H1 (cell line): ENCODE measurements around the gene BNIP5. TPM values are rescaled to one million over a fixed set of nuclear protein-coding genes. Genes with fewer than 3 reads are reported as not detected.
A peak's percentile ranks its signal among the peaks of the same experiment; 100 is the strongest.

ENCODE experiments used
- CTCF ChIA-PET: fragments of 300-600 bp; sonication (Branson Sonifier 250); formaldehyde crosslinking; loops from one replicate; lab custom pipeline; 2021; ENCODE audit not compliant: partially characterized antibody; lab: Charles Lee
- POLR2A ChIA-PET: fragments of 300-600 bp; sonication (Branson Sonifier 250); formaldehyde crosslinking; loops from one replicate; lab custom pipeline; 2021; ENCODE audit warnings: inconsistent platforms; ENCODE audit not compliant: partially characterized antibody; lab: Charles Lee
- DNase-seq, 2 experiments: peaks; one replicate each; pipeline versions ENCODE4 v3.0.0 to v3.0.0-alpha.2; 2010 to 2022; ENCODE audit warnings: low spot score in 2 of 2, low read depth in 1 of 2, mixed read lengths in 1 of 2
- FAIRE-seq: peaks from 2 replicates; lab custom pipeline; 2011; peaks lifted over from hg19 to GRCh38; lab: Jason Lieb, UNC
- H2AFZ ChIP-seq: 2 replicates; pipeline ENCODE4 v1.8.1; 2012; ENCODE audit warnings: low read length, inconsistent platforms
- H2AK5ac ChIP-seq: 2 replicates; pipeline ENCODE4 v1.6.1; 2013; ENCODE audit warnings: low read depth, low read length
- H2BK120ac ChIP-seq: replicated peaks from 2 replicates; pipeline ENCODE3; 2013; ENCODE audit warnings: low read depth, low read length, inconsistent platforms
- H2BK12ac ChIP-seq: 2 replicates; pipeline ENCODE4 v1.6.1; 2013; ENCODE audit warnings: low read depth, low read length
- H2BK15ac ChIP-seq: 2 replicates; pipeline ENCODE4 v1.6.1; 2013; ENCODE audit warnings: low read length
- H2BK20ac ChIP-seq: 2 replicates; pipeline ENCODE4 v1.6.1; 2013; ENCODE audit warnings: low read length
- H2BK5ac ChIP-seq: 2 replicates; pipeline ENCODE4 v1.6.1; 2013; ENCODE audit warnings: low read depth, low read length
- H3K14ac ChIP-seq: 2 replicates; pipeline ENCODE4 v1.6.1; 2013; ENCODE audit warnings: inconsistent platforms; ENCODE audit not compliant: insufficient read length
- H3K18ac ChIP-seq: 2 replicates; pipeline ENCODE4 v1.6.1; 2013; ENCODE audit warnings: low read length; ENCODE audit errors: extremely low read depth
- H3K23ac ChIP-seq: 2 replicates; pipeline ENCODE4 v1.6.1; 2013; ENCODE audit warnings: inconsistent platforms; ENCODE audit not compliant: insufficient read length
- H3K23me2 ChIP-seq: 2 replicates; pipeline ENCODE4 v1.6.1; 2013; ENCODE audit warnings: low read depth, low read length
- H3K27ac ChIP-seq: 2 replicates; pipeline ENCODE4 v1.6.1; 2011; ENCODE audit warnings: low read depth, low read length, inconsistent platforms
- H3K27me3 ChIP-seq, 4 experiments: replicated peaks in 1 of 4; 1 replicate in 1 of 4; 2 replicates in 3 of 4; pipeline versions ENCODE4 v1.6.1 to v1.8.1; 2011 to 2013; ENCODE audit warnings: low read length in 3 of 4, mild to moderate bottlenecking in 3 of 4, inconsistent platforms in 2 of 4, mixed read lengths in 2 of 4, moderate library complexity in 1 of 4; ENCODE audit not compliant: control insufficient read depth in 3 of 4, insufficient read depth in 3 of 4; ENCODE audit errors: extremely low read depth in 1 of 4
- H3K36me3 ChIP-seq, 4 experiments: 2 replicates each; pipeline versions ENCODE4 v1.6.1 to v1.8.1; 2011 to 2013; ENCODE audit warnings: mild to moderate bottlenecking in 4 of 4, low read length in 3 of 4, moderate library complexity in 2 of 4, control low read depth in 1 of 4, inconsistent platforms in 1 of 4; ENCODE audit not compliant: insufficient read depth in 4 of 4, control insufficient read depth in 2 of 4
- H3K4ac ChIP-seq: replicated peaks from 2 replicates; pipeline ENCODE3; 2013; ENCODE audit warnings: low read length, low read depth, mixed read lengths, inconsistent platforms; ENCODE audit not compliant: insufficient read length
- H3K4me1 ChIP-seq, 4 experiments: replicated peaks in 1 of 4; 1 replicate in 1 of 4; 2 replicates in 3 of 4; pipeline versions ENCODE4 v1.6.1 to v1.8.1; 2011 to 2013; ENCODE audit warnings: low read length in 3 of 4, inconsistent platforms in 2 of 4, mixed read lengths in 1 of 4; ENCODE audit not compliant: insufficient read depth in 4 of 4, control insufficient read depth in 3 of 4
- H3K4me2 ChIP-seq, 2 experiments: 2 replicates each; pipeline versions ENCODE4 v1.6.1 to v1.8.1; 2011 to 2013; ENCODE audit warnings: low read depth in 2 of 2, low read length in 2 of 2, control low read depth in 1 of 2, inconsistent platforms in 1 of 2, mild to moderate bottlenecking in 1 of 2; ENCODE audit not compliant: insufficient read depth in 1 of 2
- H3K4me3 ChIP-seq, 4 experiments: fragments of 200-600, 300-600 bp in 1 of 4; sonication (generic), shearing (Covaris generic), sonication (Bioruptor Twin) in 1 of 4; 2 replicates each; pipeline versions ENCODE4 v1.5.1 to v1.8.1; 2011 to 2016; ENCODE audit warnings: low read length in 4 of 4, low read depth in 3 of 4, control low read depth in 2 of 4, inconsistent platforms in 2 of 4, mild to moderate bottlenecking in 2 of 4, mixed read lengths in 1 of 4, moderate library complexity in 1 of 4; ENCODE audit not compliant: insufficient read depth in 2 of 4; ENCODE audit errors: extremely low read depth in 1 of 4
- H3K56ac ChIP-seq: replicated peaks from 2 replicates; pipeline ENCODE3; 2013; ENCODE audit warnings: low read depth, mild to moderate bottlenecking, mixed read lengths, low read length, inconsistent platforms; ENCODE audit not compliant: insufficient read length
- H3K79me1 ChIP-seq: 2 replicates; pipeline ENCODE4 v1.6.1; 2013; ENCODE audit warnings: low read depth, low read length, control low read depth
- H3K79me2 ChIP-seq, 2 experiments: 2 replicates each; pipeline versions ENCODE4 v1.6.1 to v1.8.1; 2012 to 2013; ENCODE audit warnings: low read length in 2 of 2, mild to moderate bottlenecking in 2 of 2, inconsistent platforms in 1 of 2; ENCODE audit not compliant: insufficient read depth in 2 of 2, control insufficient read depth in 1 of 2
- H3K9ac ChIP-seq, 4 experiments: replicated peaks in 1 of 4; 1 replicate in 1 of 4; 2 replicates in 3 of 4; pipeline versions ENCODE4 v1.6.1 to v1.8.1; 2011 to 2013; ENCODE audit warnings: low read depth in 3 of 4, low read length in 3 of 4, control low read depth in 2 of 4, mild to moderate bottlenecking in 2 of 4, moderate library complexity in 2 of 4, inconsistent platforms in 1 of 4; ENCODE audit errors: extremely low read depth in 1 of 4
- H3K9me3 ChIP-seq, 2 experiments: 2 replicates each; pipeline versions ENCODE4 v1.6.1 to v1.8.1; 2012 to 2013; ENCODE audit warnings: mild to moderate bottlenecking in 2 of 2, moderate library complexity in 2 of 2, control low read depth in 1 of 2, inconsistent platforms in 1 of 2, low read depth in 1 of 2, low read length in 1 of 2, mixed read lengths in 1 of 2; ENCODE audit not compliant: insufficient read depth in 2 of 2
- H4K20me1 ChIP-seq, 2 experiments: replicated peaks in 1 of 2; 2 replicates each; pipeline versions ENCODE3 to v1.8.1; 2011 to 2013; ENCODE audit warnings: inconsistent platforms in 2 of 2, low read length in 2 of 2, mild to moderate bottlenecking in 1 of 2; ENCODE audit not compliant: insufficient read depth in 2 of 2, control insufficient read depth in 1 of 2
- H4K5ac ChIP-seq: 2 replicates; pipeline ENCODE4 v1.6.1; 2013; ENCODE audit warnings: low read length, low read depth, mixed read lengths, inconsistent platforms; ENCODE audit not compliant: insufficient read length
- H4K8ac ChIP-seq: 2 replicates; pipeline ENCODE4 v1.8.0; 2013; ENCODE audit warnings: mild to moderate bottlenecking, moderate library complexity, low read length, inconsistent platforms; ENCODE audit not compliant: insufficient read depth; ENCODE audit errors: extremely low read depth
- H4K91ac ChIP-seq: replicated peaks from 2 replicates; pipeline ENCODE3; 2013; ENCODE audit warnings: low read length, mixed read lengths, inconsistent platforms; ENCODE audit not compliant: insufficient read length
- CEBPB ChIP-seq: IDR thresholded peaks from 2 replicates; pipeline ENCODE4 v1.6.1; 2012; ENCODE audit warnings: low read depth, low read length
- CTCF ChIP-seq, 3 experiments: IDR thresholded peaks; 1 replicate in 2 of 3; 2 replicates in 1 of 3; pipeline versions ENCODE4 v1.5.1 to v1.6.1; 2011; ENCODE audit warnings: low read length in 3 of 3, mild to moderate bottlenecking in 3 of 3, inconsistent platforms in 2 of 3, low read depth in 1 of 3, moderate library complexity in 1 of 3; ENCODE audit not compliant: insufficient read depth in 1 of 3; ENCODE audit errors: control extremely low read depth in 1 of 3
- E2F6 ChIP-seq: IDR thresholded peaks from 2 replicates; pipeline ENCODE4 v1.6.1; 2012; ENCODE audit warnings: inconsistent platforms
- EZH2 ChIP-seq: fragments of 200-600 bp; sonication (generic); IDR thresholded peaks from 2 replicates; pipeline ENCODE4 v1.7.1; 2012; ENCODE audit warnings: low read depth, mild to moderate bottlenecking, moderate library complexity, low read length, inconsistent platforms; ENCODE audit not compliant: severe bottlenecking
- RXRA ChIP-seq: IDR thresholded peaks from 2 replicates; pipeline ENCODE4 v1.6.1; 2011; ENCODE audit warnings: low read depth, mild to moderate bottlenecking, low read length, moderate library complexity; ENCODE audit not compliant: insufficient read depth
- SIRT6 ChIP-seq: IDR thresholded peaks from one replicate; pipeline ENCODE4 v1.7.1; 2012; ENCODE audit warnings: low read length, inconsistent platforms
- SIX5 ChIP-seq: IDR thresholded peaks from 2 replicates; pipeline ENCODE4 v1.6.1; 2011; ENCODE audit warnings: mild to moderate bottlenecking, low read depth, low read length
- SP2 ChIP-seq: IDR thresholded peaks from 2 replicates; pipeline ENCODE4 v1.6.1; 2012; ENCODE audit warnings: mild to moderate bottlenecking, low read length, inconsistent platforms
- SRF ChIP-seq: IDR thresholded peaks from 2 replicates; pipeline ENCODE4 v1.6.1; 2011; ENCODE audit warnings: mild to moderate bottlenecking, low read depth, low read length, moderate library complexity
- TEAD4 ChIP-seq: IDR thresholded peaks from 2 replicates; pipeline ENCODE4 v1.6.1; 2012; ENCODE audit warnings: low read depth, low read length, inconsistent platforms, mixed read lengths
- YY1 ChIP-seq: IDR thresholded peaks from 2 replicates; pipeline ENCODE4 v1.6.1; 2011; ENCODE audit warnings: low read depth, mild to moderate bottlenecking, low read length
- WGBS, 2 experiments: shearing (Covaris generic) in 1 of 2; methylation state at CpG; one replicate each; pipeline versions ENCODE4 v1.1.6 to v1.1.7; 2013 to 2015; ENCODE audit warnings: low lambda C conversion rate in 2 of 2, mixed read lengths in 2 of 2, inconsistent platforms in 1 of 2, low coverage in 1 of 2, missing lambda C conversion rate in 1 of 2; ENCODE audit not compliant: insufficient replicate concordance in 2 of 2, insufficient coverage in 1 of 2, insufficient read length in 1 of 2; ENCODE audit errors: extremely low coverage in 1 of 2, missing lambda C conversion rate in 1 of 2; 5-methylcytosine and 5-hydroxymethylcytosine counted together
- polyA plus RNA-seq, 7 experiments: library from polyadenylated mRNA; depleted of rRNA in 3 of 7; stranded (reverse) in 5 of 7; unstranded in 2 of 7; fragments of >200 nt in 5 of 7; fragments of 200-250 nt in 2 of 7; gene quantifications; 1 replicate in 5 of 7; 2 replicates in 1 of 7; 4 replicates in 1 of 7; pipeline versions ENCODE4 v1.2.1 to v1.2.3, GENCODE V29; 2011 to 2013; ENCODE audit warnings: missing spikeins in 2 of 7, mixed read lengths in 2 of 7
- total RNA-seq: library from RNA; stranded (reverse); fragmentation: NEBNext Ultra II Directional; extraction: Animal tissue kit (Norgen Biotek cat#: 25700); gene quantifications from 2 replicates; pipeline ENCODE4 v1.2.1, GENCODE V29; 2021

BNIP5 gene
- total and polyA plus RNA-seq, 2 of the 8 experiments (the other 6 are each of a cell fraction or from before 2014, with no cell fraction given): not detected

GRCh38 chr6:36301085-36301658, 35.5 kb downstream of the BNIP5 start:
- CTCF ChIA-PET: interaction anchor here (1.0 to 10.9 kb wide), 8 partner anchors 13 to 287 kb away, joined by 3 to 137 read pairs (median 4); no protein-coding TSS in a partner anchor
- no peak for FAIRE-seq
- H3K79me1 ChIP-seq: no peaks in the 10 kb centered on the region

More at GRCh38 chr6:36301085-36301658, 35.5 kb downstream of the BNIP5 start:
- 86% methylated on average over 7 of the region's 10 CpGs; no CpG with 5 or more reads in 1 of the 2 experiments for WGBS, 2 experiments
- Histone ChIP-seq H2BK120ac (no peak overlapping the region), H3K4me1 (peaks cover 0 to 2% (median under 1%) of the 10 kb centered on the region in 4 experiments; a peak in 3 of 7 replicates), H3K4me2 (no peak overlapping the region), H2AFZ (no peak overlapping the region), H3K9ac (no peak overlapping the region), H3K36me3 (no peaks in the 10 kb centered on the region), H3K27ac (no peak overlapping the region), H3K56ac (no peak overlapping the region), H3K14ac (no peak overlapping the region), H3K4ac (no peak overlapping the region), H4K91ac (no peak overlapping the region), H2BK12ac (no peak overlapping the region), H3K79me2 (no peaks in the 10 kb centered on the region), H2AK5ac (no peak overlapping the region), H3K4me3 (no peak overlapping the region), H2BK5ac (no peak overlapping the region), H2BK15ac (peak overlapping the region; percentile 61; the same call in 1 of the 2 replicates), H4K8ac (no peak overlapping the region), H2BK20ac (no peak overlapping the region), H3K9me3 (no peaks in the 10 kb centered on the region), H3K27me3 (no peaks in the 10 kb centered on the region), H4K5ac (no peak overlapping the region), H3K23me2 (no peaks in the 10 kb centered on the region), H3K23ac (no peak overlapping the region), H4K20me1 (no peaks in the 10 kb centered on the region), H3K18ac (no peak overlapping the region)
- no peak for DNase-seq
- TF ChIP-seq CTCF (IDR thresholded peaks at IDR 0.05; ENCODE audit: control extremely low read depth in 1 of 3, insufficient read depth in 1 of 3, low read depth in 1 of 3, low read length in 3 of 3) (no peak), SP2 (no peak), RXRA (no peak), E2F6 (no peak), SRF (no peak), SIX5 (no peak), CEBPB (no peak), YY1 (no peak), SIRT6 (no peak), TEAD4 (no peak), EZH2 (no peak)
- POLR2A ChIA-PET: no interaction called here
